GM12801 (cell line): ENCODE data around the gene LPP.

ENCODE experiments used
- TF ChIP-seq, protein P1 (sequence below): IDR thresholded peaks from one replicate; pipeline ENCODE4 v1.5.1; 2011; ENCODE audit warnings: control low read depth; ENCODE audit not compliant: insufficient read length; ENCODE audit errors: extremely low read depth

Gene LPP

DNA sequence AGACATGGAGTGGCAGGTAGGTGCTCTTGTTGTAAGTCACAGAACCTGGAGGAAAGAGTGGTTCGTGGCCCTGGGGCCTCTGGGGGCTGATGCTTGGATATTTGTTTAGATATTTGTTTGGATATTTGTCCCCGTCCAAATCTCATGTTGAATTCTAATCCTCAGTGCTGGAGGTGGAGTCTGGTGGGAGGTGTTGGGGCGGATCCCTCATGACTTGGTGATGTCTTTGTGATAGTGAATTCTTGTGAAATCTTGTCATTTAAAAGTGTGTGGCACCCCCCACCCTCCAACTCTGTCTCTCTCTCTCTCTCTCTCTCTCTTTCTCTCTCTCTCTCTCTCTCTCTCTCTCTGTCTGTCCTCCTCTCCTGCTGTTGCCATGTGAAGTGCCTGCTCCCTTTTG lies 122.4 kb downstream of the LPP start:
- TF ChIP-seq, protein P1, sequence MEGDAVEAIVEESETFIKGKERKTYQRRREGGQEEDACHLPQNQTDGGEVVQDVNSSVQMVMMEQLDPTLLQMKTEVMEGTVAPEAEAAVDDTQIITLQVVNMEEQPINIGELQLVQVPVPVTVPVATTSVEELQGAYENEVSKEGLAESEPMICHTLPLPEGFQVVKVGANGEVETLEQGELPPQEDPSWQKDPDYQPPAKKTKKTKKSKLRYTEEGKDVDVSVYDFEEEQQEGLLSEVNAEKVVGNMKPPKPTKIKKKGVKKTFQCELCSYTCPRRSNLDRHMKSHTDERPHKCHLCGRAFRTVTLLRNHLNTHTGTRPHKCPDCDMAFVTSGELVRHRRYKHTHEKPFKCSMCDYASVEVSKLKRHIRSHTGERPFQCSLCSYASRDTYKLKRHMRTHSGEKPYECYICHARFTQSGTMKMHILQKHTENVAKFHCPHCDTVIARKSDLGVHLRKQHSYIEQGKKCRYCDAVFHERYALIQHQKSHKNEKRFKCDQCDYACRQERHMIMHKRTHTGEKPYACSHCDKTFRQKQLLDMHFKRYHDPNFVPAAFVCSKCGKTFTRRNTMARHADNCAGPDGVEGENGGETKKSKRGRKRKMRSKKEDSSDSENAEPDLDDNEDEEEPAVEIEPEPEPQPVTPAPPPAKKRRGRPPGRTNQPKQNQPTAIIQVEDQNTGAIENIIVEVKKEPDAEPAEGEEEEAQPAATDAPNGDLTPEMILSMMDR = no peak

DNA sequence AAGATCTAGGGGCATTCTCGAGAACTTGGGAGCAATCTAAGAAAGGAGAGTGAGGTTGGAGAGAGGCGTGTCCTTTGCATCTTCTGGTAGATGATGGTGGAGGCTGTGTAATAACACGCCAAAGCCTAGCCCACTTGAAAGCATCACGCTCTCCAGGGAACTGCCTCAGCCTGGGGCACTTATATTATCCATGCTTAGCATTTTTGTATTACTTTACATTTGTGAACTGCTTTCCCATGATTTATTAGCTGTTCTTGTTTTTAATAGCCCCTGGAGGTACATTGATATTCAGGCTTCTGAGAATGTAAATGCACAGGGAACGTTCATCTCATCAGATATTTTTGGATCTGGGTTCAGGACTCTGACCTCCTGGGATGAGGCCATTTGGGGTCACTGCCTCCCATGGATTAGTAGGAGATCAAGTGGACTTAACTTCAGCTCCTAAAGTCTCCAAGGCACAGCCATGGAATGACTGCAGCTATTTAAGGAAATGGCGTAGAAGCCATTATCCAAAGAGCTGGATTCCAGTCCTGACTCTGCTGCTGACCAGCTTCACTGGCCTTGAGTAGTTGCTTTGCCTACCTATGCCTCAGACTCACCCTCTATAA lies 124.9 kb downstream of the LPP start:
- TF ChIP-seq, protein P1 = no peak

DNA sequence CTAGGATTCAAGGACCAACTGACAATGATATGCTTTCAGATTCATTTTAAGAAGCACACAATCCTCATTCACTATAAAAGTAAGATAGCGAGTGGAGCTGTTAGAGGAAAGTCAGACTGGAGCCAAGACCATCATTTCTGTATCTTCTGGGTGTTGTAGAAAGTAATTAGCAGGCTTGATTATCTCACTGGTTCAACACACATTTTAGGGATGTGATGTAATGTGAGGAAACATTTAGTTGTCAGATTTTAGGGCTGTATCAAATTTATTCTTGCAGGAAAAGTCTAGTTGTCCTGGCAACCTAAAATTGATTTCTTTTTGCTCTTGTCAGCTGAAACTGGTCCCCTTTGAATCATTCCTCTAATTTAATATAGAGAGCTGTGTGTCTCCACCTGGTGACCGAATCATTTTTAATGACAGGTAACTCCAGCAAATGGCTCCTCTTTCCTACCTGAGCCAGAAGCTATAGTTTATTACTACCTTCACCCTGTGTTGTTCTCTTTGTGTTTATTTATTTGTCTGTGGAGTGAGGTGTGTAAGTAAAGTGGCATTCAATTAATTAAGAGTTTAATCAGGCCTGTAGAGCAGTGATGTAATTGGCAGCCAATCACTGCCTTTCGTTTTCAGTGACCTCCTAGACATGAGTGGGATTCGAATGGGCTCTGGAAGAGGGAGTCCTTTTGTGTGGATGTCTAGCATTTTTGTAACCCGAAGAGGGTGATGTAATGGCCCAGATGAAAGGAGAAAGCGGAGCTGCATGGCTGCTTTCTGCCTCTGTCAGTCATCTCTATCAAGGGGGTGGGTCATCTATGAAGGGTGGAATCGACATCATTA lies 125.8 kb downstream of the LPP start:
- TF ChIP-seq, protein P1 = no peak

GRCh38 chr3:188280627-188281026 lies 126.7 kb downstream of the LPP start:
- TF ChIP-seq, protein P1 = no peak

DNA sequence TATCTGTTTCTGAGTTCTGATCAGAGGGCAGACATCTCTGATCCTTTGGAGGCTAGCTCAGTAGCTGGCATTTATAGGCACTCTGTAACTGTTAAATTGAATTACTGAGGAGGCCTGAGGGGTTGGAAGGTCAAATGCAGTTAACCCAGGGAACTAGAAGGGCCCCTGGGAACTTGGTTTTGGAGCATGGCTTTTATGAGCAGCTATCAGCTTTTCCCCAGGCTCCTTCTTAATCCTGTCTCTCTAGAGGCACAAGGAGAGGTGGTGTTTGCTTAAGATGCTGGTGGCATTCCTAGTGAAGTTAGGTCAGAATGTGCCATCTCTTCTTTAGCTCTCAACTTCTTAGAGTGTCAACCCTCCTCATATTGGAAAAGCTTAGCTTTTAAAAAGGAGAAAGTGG lies 128.9 kb downstream of the LPP start:
- TF ChIP-seq, protein P1 = no peak

DNA sequence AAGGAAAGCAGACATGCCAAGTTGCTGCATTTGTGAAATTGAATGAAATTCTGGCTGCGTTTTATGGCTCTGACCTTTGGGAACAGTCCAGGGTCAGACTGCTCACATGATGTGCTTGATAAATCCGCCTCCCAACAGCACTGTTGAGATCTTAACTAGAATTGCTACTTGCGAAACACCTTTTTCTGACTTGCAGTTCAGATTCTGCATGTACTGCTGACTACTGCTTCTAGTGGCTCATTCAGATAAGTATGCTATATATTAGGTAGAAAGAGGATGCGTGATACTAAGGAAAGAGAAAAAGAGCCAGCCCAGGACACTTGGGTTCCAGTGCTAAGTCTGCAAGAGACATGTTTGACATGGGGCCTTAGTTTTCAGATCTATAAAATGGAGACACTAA lies 129.4 kb downstream of the LPP start:
- TF ChIP-seq, protein P1 = no peak

GRCh38 chr3:188284455-188285212 lies 130.7 kb downstream of the LPP start:
- TF ChIP-seq, protein P1 = no peak
